ENCODE results near the gene IFITM1.

Gene IFITM1

GRCh38 chr11:357582-357981 is 43.7 kb downstream of the IFITM1 start:
- no peak overlapping the region for H3K18ac ChIP-seq (ENCODE audit: low read length)
- H4K91ac ChIP-seq (ENCODE audit: low read depth, low read length): no peak overlapping the region
- H3K23ac ChIP-seq (ENCODE audit: low read length): peak overlapping the region; percentile 33
- H3K79me2 ChIP-seq (ENCODE audit: control insufficient read depth, insufficient read depth, low read length, poor library complexity): peaks cover 6% of the 10 kb centered on the region
- H2AK5ac ChIP-seq (ENCODE audit: low read length): no peak overlapping the region
- DNase-seq: no peak
- no peak overlapping the region for H4K8ac ChIP-seq (ENCODE audit: low read depth, low read length)
- no peak overlapping the region for H2BK5ac ChIP-seq (ENCODE audit: low read depth, low read length, poor library complexity)
- WGBS (ENCODE audit: extremely low coverage, insufficient coverage, insufficient read length): 100% methylated on average over 2 of the region's 4 CpGs
- no peak overlapping the region for H2AFZ ChIP-seq (ENCODE audit: insufficient read depth, low read length, poor library complexity)
- no peak overlapping the region for H2BK120ac ChIP-seq (ENCODE audit: insufficient read depth, low read length, poor library complexity)
- H3K4me3 ChIP-seq (ENCODE audit: low read depth, low read length): no peak overlapping the region
- no peak overlapping the region for H4K12ac ChIP-seq (ENCODE audit: low read depth, low read length)
- H3K4ac ChIP-seq (ENCODE audit: low read depth, low read length): no peak overlapping the region
- H2BK12ac ChIP-seq (ENCODE audit: low read length): no peak overlapping the region
- no peak overlapping the region for H3K14ac ChIP-seq (ENCODE audit: low read length)
- peaks cover 10% of the 10 kb centered on the region for H3K79me1 ChIP-seq (ENCODE audit: low read length)
- peaks cover 32% of the 10 kb centered on the region for H3K9me3 ChIP-seq (ENCODE audit: insufficient read depth, low read depth, low read length)
- H3K4me2 ChIP-seq (ENCODE audit: low read length): no peak overlapping the region
- H3K27me3 ChIP-seq (ENCODE audit: insufficient read depth, low read length): no peaks in the 10 kb centered on the region
- H3K9ac ChIP-seq (ENCODE audit: low read length): no peak overlapping the region
- no peak overlapping the region for H3K27ac ChIP-seq (ENCODE audit: low read depth, low read length)
- peaks cover 7 to 8% of the 10 kb centered on the region in 2 experiments for H3K4me1 ChIP-seq (ENCODE audit: control insufficient read depth in 1 of 2, insufficient read depth in 2 of 2, low read length in 2 of 2)
- no peaks in the 10 kb centered on the region for H3K36me3 ChIP-seq (ENCODE audit: control insufficient read depth in 1 of 2, insufficient read depth in 2 of 2, low read length in 2 of 2)

GRCh38 chr11:358129-358800 is 44.4 kb downstream of the IFITM1 start:
- H3K18ac ChIP-seq (ENCODE audit: low read length): no peak overlapping the region

GRCh38 chr11:359181-359714 is 45.4 kb downstream of the IFITM1 start:
- Histone ChIP-seq H3K79me2 (ENCODE audit: control insufficient read depth, insufficient read depth, low read length, poor library complexity) (peaks cover 6% of the 10 kb centered on the region), H2AFZ (ENCODE audit: insufficient read depth, low read length, poor library complexity) (no peak overlapping the region), H3K27ac (ENCODE audit: low read depth, low read length) (no peak overlapping the region), H3K4ac (ENCODE audit: low read depth, low read length) (no peak overlapping the region), H2BK120ac (ENCODE audit: insufficient read depth, low read length, poor library complexity) (no peak overlapping the region), H3K4me3 (ENCODE audit: low read depth, low read length) (no peak overlapping the region), H3K23ac (ENCODE audit: low read length) (no peak overlapping the region), H3K79me1 (ENCODE audit: low read length) (peaks cover 10% of the 10 kb centered on the region), H3K36me3 (ENCODE audit: control insufficient read depth in 1 of 2, insufficient read depth in 2 of 2, low read length in 2 of 2) (no peaks in the 10 kb centered on the region), H3K9ac (ENCODE audit: low read length) (no peak overlapping the region), H3K27me3 (ENCODE audit: insufficient read depth, low read length) (no peaks in the 10 kb centered on the region), H4K8ac (ENCODE audit: low read depth, low read length) (no peak overlapping the region), H3K4me1 (ENCODE audit: control insufficient read depth in 1 of 2, insufficient read depth in 2 of 2, low read length in 2 of 2) (peaks cover 7 to 8% of the 10 kb centered on the region in 2 experiments), H4K12ac (ENCODE audit: low read depth, low read length) (no peak overlapping the region), H2BK5ac (ENCODE audit: low read depth, low read length, poor library complexity) (no peak overlapping the region), H3K4me2 (ENCODE audit: low read length) (no peak overlapping the region), H3K14ac (ENCODE audit: low read length) (no peak overlapping the region), H3K18ac (ENCODE audit: low read length) (no peak overlapping the region), H3K9me3 (ENCODE audit: insufficient read depth, low read depth, low read length) (peaks cover 39% of the 10 kb centered on the region), H2AK5ac (ENCODE audit: low read length) (no peak overlapping the region), H2BK12ac (ENCODE audit: low read length) (no peak overlapping the region), H4K91ac (ENCODE audit: low read depth, low read length) (no peak overlapping the region)
- WGBS (ENCODE audit: extremely low coverage, insufficient coverage, insufficient read length): no CpG with 5 or more reads among the region's 5 CpGs
- DNase-seq: peak; percentile 71 to 79

More at GRCh38 chr11:358129-358800, 44.4 kb downstream of the IFITM1 start:
- no peak overlapping the region for H2AK5ac ChIP-seq (ENCODE audit: low read length)
- H3K14ac ChIP-seq (ENCODE audit: low read length): no peak overlapping the region
- peaks cover 34% of the 10 kb centered on the region for H3K9me3 ChIP-seq (ENCODE audit: insufficient read depth, low read depth, low read length)
- no peak overlapping the region for H3K23ac ChIP-seq (ENCODE audit: low read length)
- no peak overlapping the region for H3K4ac ChIP-seq (ENCODE audit: low read depth, low read length)
- H4K12ac ChIP-seq (ENCODE audit: low read depth, low read length): no peak overlapping the region
- no peak overlapping the region for H3K9ac ChIP-seq (ENCODE audit: low read length)
- H3K79me1 ChIP-seq (ENCODE audit: low read length): peaks cover 10% of the 10 kb centered on the region
- H2BK120ac ChIP-seq (ENCODE audit: insufficient read depth, low read length, poor library complexity): no peak overlapping the region
- H4K8ac ChIP-seq (ENCODE audit: low read depth, low read length): no peak overlapping the region
- no peak overlapping the region for H2BK5ac ChIP-seq (ENCODE audit: low read depth, low read length, poor library complexity)
- no peak overlapping the region for H4K91ac ChIP-seq (ENCODE audit: low read depth, low read length)
- peaks cover 7 to 8% of the 10 kb centered on the region in 2 experiments for H3K4me1 ChIP-seq (ENCODE audit: control insufficient read depth in 1 of 2, insufficient read depth in 2 of 2, low read length in 2 of 2)
- H3K27me3 ChIP-seq (ENCODE audit: insufficient read depth, low read length): no peaks in the 10 kb centered on the region
- no peak overlapping the region for H2AFZ ChIP-seq (ENCODE audit: insufficient read depth, low read length, poor library complexity)
- no peak overlapping the region for H3K4me2 ChIP-seq (ENCODE audit: low read length)
- no peak overlapping the region for H2BK12ac ChIP-seq (ENCODE audit: low read length)
- H3K4me3 ChIP-seq (ENCODE audit: low read depth, low read length): no peak overlapping the region
- no peaks in the 10 kb centered on the region for H3K36me3 ChIP-seq (ENCODE audit: control insufficient read depth in 1 of 2, insufficient read depth in 2 of 2, low read length in 2 of 2)
- H3K27ac ChIP-seq (ENCODE audit: low read depth, low read length): no peak overlapping the region
- DNase-seq: no peak
- peaks cover 6% of the 10 kb centered on the region for H3K79me2 ChIP-seq (ENCODE audit: control insufficient read depth, insufficient read depth, low read length, poor library complexity)
- WGBS (ENCODE audit: extremely low coverage, insufficient coverage, insufficient read length): no CpG with 5 or more reads among the region's 34 CpGs

GRCh38 chr11:360326-361280 is 46.8 kb downstream of the IFITM1 start:
- Histone ChIP-seq H3K4me3 (ENCODE audit: low read depth, low read length) (no peak overlapping the region), H2BK12ac (ENCODE audit: low read length) (no peak overlapping the region), H2BK5ac (ENCODE audit: low read depth, low read length, poor library complexity) (no peak overlapping the region), H3K27ac (ENCODE audit: low read depth, low read length) (no peak overlapping the region), H3K27me3 (ENCODE audit: insufficient read depth, low read length) (no peaks in the 10 kb centered on the region), H4K91ac (ENCODE audit: low read depth, low read length) (no peak overlapping the region), H2AFZ (ENCODE audit: insufficient read depth, low read length, poor library complexity) (no peak overlapping the region), H3K23ac (ENCODE audit: low read length) (no peak overlapping the region), H3K36me3 (ENCODE audit: control insufficient read depth in 1 of 2, insufficient read depth in 2 of 2, low read length in 2 of 2) (no peaks in the 10 kb centered on the region), H3K18ac (ENCODE audit: low read length) (no peak overlapping the region), H3K9ac (ENCODE audit: low read length) (no peak overlapping the region), H3K79me2 (ENCODE audit: control insufficient read depth, insufficient read depth, low read length, poor library complexity) (peaks cover 2% of the 10 kb centered on the region), H3K9me3 (ENCODE audit: insufficient read depth, low read depth, low read length) (peaks cover 39% of the 10 kb centered on the region), H3K4me2 (ENCODE audit: low read length) (no peak overlapping the region), H3K79me1 (ENCODE audit: low read length) (peaks cover 4% of the 10 kb centered on the region), H3K14ac (ENCODE audit: low read length) (no peak overlapping the region), H3K4me1 (ENCODE audit: control insufficient read depth in 1 of 2, insufficient read depth in 2 of 2, low read length in 2 of 2) (peaks cover 2% of the 10 kb centered on the region in 2 experiments), H3K4ac (ENCODE audit: low read depth, low read length) (no peak overlapping the region), H4K12ac (ENCODE audit: low read depth, low read length) (no peak overlapping the region), H4K8ac (ENCODE audit: low read depth, low read length) (no peak overlapping the region), H2AK5ac (ENCODE audit: low read length) (no peak overlapping the region), H2BK120ac (ENCODE audit: insufficient read depth, low read length, poor library complexity) (no peak overlapping the region)
- no peak for DNase-seq
- no CpG with 5 or more reads among the region's 22 CpGs for WGBS (ENCODE audit: extremely low coverage, insufficient coverage, insufficient read length)
